Measurements from ENCODE around the gene GABRB1. TPM values are rescaled to one million over a fixed set of nuclear protein-coding genes. Genes with fewer than 3 reads are reported as not detected.

GABRB1 gene
- total RNA-seq, 1 experiment from 2014 or later, result not detected

GRCh38 chr4:47334652-47335051, 303.3 kb downstream of the GABRB1 start:
- ChIA-PET POLR2A (no interaction called here), RAD21 (ENCODE audit: low non-redundant PET in 1 of 2, low total read pairs in 2 of 2, uncharacterized antibody in 2 of 2, unreplicated experiment in 2 of 2) (no interaction called here), CTCF (no interaction called here)
- TF ChIP-seq ZFX (IDR thresholded peaks at IDR 0.05), result no peak
- no peak for TF ChIP-seq SIN3A (IDR thresholded peaks at IDR 0.05; ENCODE audit: low read depth)
- no peak for TF ChIP-seq SP1 (IDR thresholded peaks at IDR 0.05; ENCODE audit: low read depth)
- no peak for TF ChIP-seq CEBPB (IDR thresholded peaks at IDR 0.05; ENCODE audit: low read depth)
- TF ChIP-seq ELF1 (IDR thresholded peaks at IDR 0.05; ENCODE audit: borderline replicate concordance, low read depth), result no peak
- TF ChIP-seq MAX (IDR thresholded peaks at IDR 0.05), result no peak
- Histone ChIP-seq H3K4me1 (ENCODE audit: control insufficient read depth in 1 of 2, insufficient read depth in 2 of 2, low read length in 2 of 2) (no peaks in the 10 kb centered on the region), H3K9me3 (ENCODE audit: control insufficient read depth in 1 of 2, insufficient read depth in 1 of 2, low read depth in 1 of 2, low read length in 2 of 2) (no peaks in the 10 kb centered on the region), H3K36me3 (ENCODE audit: control insufficient read depth in 1 of 2, insufficient read depth in 2 of 2, low read length in 2 of 2) (no peaks in the 10 kb centered on the region), H3K27ac (ENCODE audit: low read depth, low read length) (no peak overlapping the region), H3K9me2 (ENCODE audit: insufficient read depth) (no peaks in the 10 kb centered on the region), H4K20me1 (ENCODE audit: insufficient read depth) (no peaks in the 10 kb centered on the region), H3K9ac (ENCODE audit: low read length) (no peak overlapping the region), H3K79me2 (ENCODE audit: insufficient read depth, low read length) (no peaks in the 10 kb centered on the region), H3K4me2 (ENCODE audit: low read length) (no peak overlapping the region), H3K4me3 (replicated peaks in 1 of 2; ENCODE audit: low read depth in 1 of 2, low read length in 2 of 2) (no peak overlapping the region), H2AFZ (ENCODE audit: low read depth, low read length, poor library complexity, severe bottlenecking) (no peak overlapping the region), H3K27me3 (ENCODE audit: insufficient read depth, low read length) (peaks cover 6% of the 10 kb centered on the region)
- intact Hi-C loops (cut with micrococcal nuclease), result no loop called here
- ATAC-seq (no peak), DNase-seq (ENCODE audit: low read depth, low spot score) (no peak)
- no TSS peak for BruUV-seq (replicated peaks)

DNA sequence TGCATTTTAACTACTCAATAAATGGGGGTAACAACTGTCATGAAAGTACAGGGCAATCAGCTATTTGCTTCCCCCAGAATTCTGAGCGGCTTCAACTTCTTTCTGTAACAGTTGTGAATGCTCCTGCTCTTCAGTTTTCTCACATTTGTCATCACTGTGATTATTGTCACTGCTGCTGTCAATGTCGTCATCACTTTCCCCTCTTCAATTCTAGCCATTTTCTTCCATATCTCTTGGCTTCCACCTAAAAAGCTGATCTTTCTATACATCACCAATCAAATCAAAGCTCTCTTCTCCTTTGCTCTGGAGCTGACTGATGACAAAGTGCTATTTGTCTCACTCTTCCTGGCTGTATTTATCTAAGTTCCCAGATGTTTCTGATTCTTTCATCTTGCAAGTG, 306.5 kb downstream of the GABRB1 start:
- peaks cover 21% of the 10 kb centered on the region for H3K27me3 ChIP-seq (ENCODE audit: insufficient read depth, low read length)
- H3K9me2 ChIP-seq (ENCODE audit: insufficient read depth), result no peaks in the 10 kb centered on the region
- no peak overlapping the region for H3K4me3 ChIP-seq (replicated peaks in 1 of 2; ENCODE audit: low read depth in 1 of 2, low read length in 2 of 2)
- no peaks in the 10 kb centered on the region for H3K9me3 ChIP-seq (ENCODE audit: control insufficient read depth in 1 of 2, insufficient read depth in 1 of 2, low read depth in 1 of 2, low read length in 2 of 2)
- H3K4me2 ChIP-seq (ENCODE audit: low read length), result no peak overlapping the region
- no peak for TF ChIP-seq SP1 (IDR thresholded peaks at IDR 0.05; ENCODE audit: low read depth)
- TF ChIP-seq CBX3 (IDR thresholded peaks at IDR 0.05; ENCODE audit: low read depth), result no peak
- no peak for TF ChIP-seq ATF3 (IDR thresholded peaks at IDR 0.05)
- TF ChIP-seq CEBPB (IDR thresholded peaks at IDR 0.05; ENCODE audit: low read depth), result no peak
- no peak for TF ChIP-seq MAX (IDR thresholded peaks at IDR 0.05)
- TF ChIP-seq ZBTB33 (IDR thresholded peaks at IDR 0.05; ENCODE audit: extremely low read depth, insufficient replicate concordance, low read length), result no peak
- TF ChIP-seq SIN3A (IDR thresholded peaks at IDR 0.05; ENCODE audit: low read depth), result no peak
- no peak for TF ChIP-seq POLR2A (IDR thresholded peaks at IDR 0.05; ENCODE audit: borderline replicate concordance, extremely low read depth, insufficient read depth, insufficient read length)
- no peak for TF ChIP-seq CTCF (IDR thresholded peaks at IDR 0.05 in 2 of 3, conservative IDR thresholded peaks at IDR 0.05 in 1 of 3; ENCODE audit: borderline replicate concordance in 1 of 3, insufficient read depth in 1 of 3, low read depth in 2 of 3, low read length in 2 of 3)
- TF ChIP-seq JUND (IDR thresholded peaks at IDR 0.05), result no peak
- no peak for TF ChIP-seq RAD21 (IDR thresholded peaks at IDR 0.05; ENCODE audit: low read depth)
- no peak for TF ChIP-seq EGR1 (IDR thresholded peaks at IDR 0.05; ENCODE audit: low read depth)
- no peak for TF ChIP-seq ELF1 (IDR thresholded peaks at IDR 0.05; ENCODE audit: borderline replicate concordance, low read depth)
- no peak for TF ChIP-seq POLR2AphosphoS5 (IDR thresholded peaks at IDR 0.05; ENCODE audit: low read depth, low read length)
- no peaks in the 10 kb centered on the region for H4K20me1 ChIP-seq (ENCODE audit: insufficient read depth)
- H3K36me3 ChIP-seq (ENCODE audit: control insufficient read depth in 1 of 2, insufficient read depth in 2 of 2, low read length in 2 of 2), result no peaks in the 10 kb centered on the region
- ChIA-PET RAD21 (ENCODE audit: low non-redundant PET in 1 of 2, low total read pairs in 2 of 2, uncharacterized antibody in 2 of 2, unreplicated experiment in 2 of 2) (no interaction called here), CTCF (no interaction called here), POLR2A (no interaction called here)
- H3K27ac ChIP-seq (ENCODE audit: low read depth, low read length), result no peak overlapping the region
- no TSS peak for BruUV-seq (replicated peaks)
- no peak overlapping the region for H3K9ac ChIP-seq (ENCODE audit: low read length)
- H3K4me1 ChIP-seq (ENCODE audit: control insufficient read depth in 1 of 2, insufficient read depth in 2 of 2, low read length in 2 of 2), result no peaks in the 10 kb centered on the region
- no peaks in the 10 kb centered on the region for H3K79me2 ChIP-seq (ENCODE audit: insufficient read depth, low read length)
- H2AFZ ChIP-seq (ENCODE audit: low read depth, low read length, poor library complexity, severe bottlenecking), result no peak overlapping the region
- ATAC-seq (no peak), DNase-seq (ENCODE audit: low read depth, low spot score) (no peak)
- intact Hi-C loops (cut with micrococcal nuclease), result no loop called here

All from HCT116 (cell line).